VCaP (cell line): ENCODE results near the gene USF3.

Experiments
- H3K27ac ChIP-seq: fragments of 450-650 bp; 2 replicates; pipeline ENCODE4 v1.5.1; 2017
- CTCF ChIP-seq: fragments of 450-650 bp; conservative IDR thresholded peaks from 2 replicates; pipeline ENCODE4 v1.5.1; 2017; ENCODE audit warnings: mild to moderate bottlenecking, moderate library complexity

Gene USF3

DNA sequence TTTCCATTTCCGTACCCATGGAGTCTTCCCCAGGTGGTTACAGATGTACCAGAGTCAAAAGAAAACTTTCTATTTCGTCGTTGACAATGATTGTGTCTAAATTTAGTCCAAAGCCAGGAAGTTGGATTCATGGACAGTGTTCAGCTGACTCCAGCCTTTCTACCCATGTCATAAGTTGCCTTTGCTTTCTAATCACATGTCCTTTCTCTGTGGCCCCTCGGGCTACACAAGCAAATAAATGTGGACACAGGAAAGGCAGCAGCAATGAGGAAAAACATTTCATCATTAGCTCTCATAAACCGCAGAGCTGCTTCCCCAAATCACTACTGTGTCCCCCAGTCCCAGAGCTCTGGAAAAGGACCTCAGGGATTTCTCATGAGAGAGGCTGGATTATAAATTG, 82.0 kb downstream of the USF3 start:
- TF ChIP-seq CTCF, result no peak
- H3K27ac ChIP-seq, result no peak overlapping the region

DNA sequence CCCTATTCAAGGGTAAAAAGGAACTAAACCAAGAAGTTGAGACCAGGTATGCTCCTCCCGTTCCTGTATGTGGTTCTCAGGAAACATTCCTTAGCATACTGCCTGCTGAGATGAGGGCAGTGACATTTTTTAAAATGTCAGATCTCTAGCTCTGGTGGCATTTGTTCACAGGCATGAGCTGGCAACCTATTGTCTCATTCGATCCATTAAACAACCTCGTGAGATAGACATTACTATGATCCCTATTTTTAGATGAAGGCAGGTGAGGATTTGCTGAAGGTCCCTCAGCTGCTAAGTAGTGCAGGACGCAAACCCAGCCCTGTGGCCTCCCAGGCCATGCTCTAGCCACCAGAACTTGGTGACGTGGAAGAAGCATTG, 89.2 kb downstream of the USF3 start:
- no peak for TF ChIP-seq CTCF
- H3K27ac ChIP-seq, result no peak overlapping the region

- no peak overlapping the region for H3K27ac ChIP-seq
- TF ChIP-seq CTCF, result no peak
These were observed 89.8 kb downstream of the USF3 start for GRCh38 chr3:113606539-113607218.

- TF ChIP-seq CTCF, result no peak
- H3K27ac ChIP-seq, result no peak overlapping the region
These were observed 93.6 kb downstream of the USF3 start for GRCh38 chr3:113602836-113603235.

- TF ChIP-seq CTCF, result no peak
- H3K27ac ChIP-seq, result no peak overlapping the region
These were observed 94.2 kb downstream of the USF3 start for GRCh38 chr3:113602256-113602655.

DNA sequence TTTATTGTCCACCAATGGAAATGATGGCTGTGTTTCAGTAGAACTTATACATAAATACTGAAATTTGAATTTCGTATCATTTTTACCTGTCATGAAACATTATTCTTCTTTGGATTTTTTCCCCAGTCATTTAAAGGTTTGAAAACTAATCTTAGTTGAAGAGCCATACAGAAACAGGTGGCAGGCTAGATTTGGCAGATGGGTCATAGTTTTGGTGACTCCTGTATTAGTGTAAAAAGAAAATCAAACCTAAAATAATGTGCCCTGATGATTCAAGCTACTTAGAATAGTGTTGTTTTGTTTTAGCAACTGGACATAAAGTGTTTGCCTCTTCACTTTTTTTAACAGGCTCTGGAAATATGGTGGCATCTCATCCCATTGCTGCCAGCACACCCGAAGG, 95.2 kb downstream of the USF3 start:
- no peak overlapping the region for H3K27ac ChIP-seq
- no peak for TF ChIP-seq CTCF

DNA sequence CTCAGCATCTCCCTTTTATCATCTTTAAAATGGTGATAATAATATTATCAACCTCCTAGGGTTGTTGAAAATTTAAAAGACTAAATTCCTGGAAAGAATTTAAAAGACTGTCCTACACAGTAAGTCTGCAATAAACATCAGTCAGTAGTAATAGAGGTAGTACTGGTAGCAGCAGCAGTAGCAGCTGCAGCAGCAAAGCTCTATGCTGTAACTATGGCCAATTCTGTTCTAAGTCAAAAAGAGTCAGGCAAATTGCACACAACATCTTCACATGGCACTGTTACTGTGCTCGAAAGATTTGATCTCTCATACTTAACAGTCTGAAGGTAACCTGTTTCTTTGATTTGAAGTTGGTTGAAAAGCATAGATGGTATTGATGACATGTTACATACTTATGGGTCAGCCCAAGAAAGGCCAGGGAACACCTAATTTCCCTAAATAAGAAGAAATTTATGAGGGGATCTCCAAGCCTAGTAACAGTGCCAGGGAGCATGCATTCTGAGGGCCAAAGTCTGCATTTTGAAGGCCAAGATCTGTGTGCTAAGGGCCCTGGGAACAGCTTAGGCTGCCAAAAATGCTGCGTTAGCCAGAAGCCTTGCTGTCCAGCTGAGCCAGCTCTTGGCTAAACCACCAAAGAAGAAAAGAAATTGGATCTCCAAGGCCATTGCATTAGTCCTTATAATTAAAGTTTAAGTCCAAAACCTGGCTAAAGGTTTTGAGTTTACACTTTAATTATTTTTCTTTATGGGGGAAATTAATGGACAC, 95.8 kb downstream of the USF3 start:
- no peak for TF ChIP-seq CTCF

More for the DNA sequence above, 95.8 kb downstream of the USF3 start:
- no peak overlapping the region for H3K27ac ChIP-seq
